ENCODE measurements around the gene KLC1.
"Not testable (repeated sequence)": the region's sequence is repeated elsewhere in the genome, so short reads cannot be mapped to it uniquely, and the experiment has no call there.

Gene KLC1

GRCh38 chr14:103691655-103692054 lies 62.6 kb downstream of the KLC1 start:
- DNase-seq = not testable (repeated sequence)

- DNase-seq = no peak
Measured at GRCh38 chr14:103692159-103692558, 63.1 kb downstream of the KLC1 start.

- DNase-seq = no peak
Measured at GRCh38 chr14:103692871-103693270, 63.9 kb downstream of the KLC1 start.

GRCh38 chr14:103693515-103693914 lies 64.5 kb downstream of the KLC1 start:
- no peak for DNase-seq

- DNase-seq = no peak
Measured at GRCh38 chr14:103694572-103695026, 65.6 kb downstream of the KLC1 start.

GRCh38 chr14:103695296-103696069 lies 66.5 kb downstream of the KLC1 start:
- no peak for DNase-seq

- DNase-seq = no peak
Measured at GRCh38 chr14:103696070-103696402, 67.0 kb downstream of the KLC1 start.

GRCh38 chr14:103696466-103697071 lies 67.6 kb downstream of the KLC1 start:
- DNase-seq = no peak

GRCh38 chr14:103697206-103697602 lies 68.2 kb downstream of the KLC1 start:
- DNase-seq = no peak

- DNase-seq = no peak
Measured at GRCh38 chr14:103697603-103698379, 68.8 kb downstream of the KLC1 start.

- DNase-seq = no peak
Measured at GRCh38 chr14:103698380-103699260, 69.6 kb downstream of the KLC1 start.

GRCh38 chr14:103699261-103699661 lies 70.2 kb downstream of the KLC1 start:
- no peak for DNase-seq

GRCh38 chr14:103699901-103700752 lies 71.1 kb downstream of the KLC1 start:
- DNase-seq = no peak

- DNase-seq = no peak
Measured at GRCh38 chr14:103700753-103701490, 71.9 kb downstream of the KLC1 start.

GRCh38 chr14:103702095-103702494 lies 73.1 kb downstream of the KLC1 start:
- DNase-seq = no peak

GRCh38 chr14:103702497-103703432 lies 73.8 kb downstream of the KLC1 start:
- DNase-seq = no peak

- no peak for DNase-seq
Measured at GRCh38 chr14:103703433-103704385, 74.7 kb downstream of the KLC1 start.

GRCh38 chr14:103704708-103705107 lies 75.7 kb downstream of the KLC1 start:
- no peak for DNase-seq

GRCh38 chr14:103705118-103705503 lies 76.1 kb downstream of the KLC1 start:
- DNase-seq = no peak

All from activated CD4-positive, alpha-beta T cell treated with anti-CD3 and anti-CD28 coated beads, Interleukin-2, Interleukin-6, amounts not matched to agents 100 ng/mL and 50 ng/mL, durations not matched to agents 16 hours and 8 hours (primary cell).